Fibroblast of lung (primary cell): ENCODE results near the gene COPS6.

Source experiments
- CTCF ChIP-seq, 2 donors: IDR thresholded peaks in 1 of 2; conservative IDR thresholded peaks in 1 of 2; 1 replicate in 1 of 2; 2 replicates in 1 of 2; pipeline ENCODE4 v1.5.1; 2011 to 2012; ENCODE audit warnings: low read length in 2 of 2, control low read depth in 1 of 2, inconsistent platforms in 1 of 2, low read depth in 1 of 2, mild to moderate bottlenecking in 1 of 2
- EZH2 ChIP-seq: IDR thresholded peaks from 2 replicates; pipeline ENCODE4 v1.5.1; 2012; ENCODE audit warnings: low read length, control low read depth, mild to moderate bottlenecking; ENCODE audit errors: missing control alignments

- TF ChIP-seq CTCF (conservative IDR thresholded peaks at IDR 0.05 in 1 of 2, IDR thresholded peaks at IDR 0.05 in 1 of 2; ENCODE audit: low read depth in 1 of 2, low read length in 2 of 2) (no peak), EZH2 (no peak)
Observed at GRCh38 chr7:100095704-100096103, 6.9 kb downstream of the COPS6 start.
